ENCODE data around the gene DCN.

DCN gene

GRCh38 chr12:91098941-91099340 is 83.7 kb downstream of the DCN start:
- DNase-seq = no peak

GRCh38 chr12:91098461-91098860 is 84.2 kb downstream of the DCN start:
- DNase-seq = no peak

DNA sequence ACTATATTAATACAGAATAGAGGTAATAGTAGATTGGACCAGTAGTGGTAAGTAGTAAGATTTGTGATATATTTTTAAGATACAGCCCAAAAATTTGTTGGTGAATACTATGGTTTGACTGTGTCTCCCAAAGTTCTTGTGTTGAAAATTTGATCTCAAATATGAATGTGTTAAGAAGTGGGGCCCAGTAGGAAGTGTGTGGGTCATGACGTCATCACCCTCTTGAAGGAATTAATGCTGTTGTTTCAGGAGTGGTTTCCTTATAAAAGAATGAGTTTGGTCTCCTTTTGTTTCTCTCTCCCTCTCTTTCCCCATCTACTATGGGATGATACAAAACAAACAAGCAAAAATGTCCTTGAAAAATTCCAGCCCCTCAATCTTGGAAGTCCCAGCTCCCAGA is 87.7 kb downstream of the DCN start:
- no peak for DNase-seq

DNA sequence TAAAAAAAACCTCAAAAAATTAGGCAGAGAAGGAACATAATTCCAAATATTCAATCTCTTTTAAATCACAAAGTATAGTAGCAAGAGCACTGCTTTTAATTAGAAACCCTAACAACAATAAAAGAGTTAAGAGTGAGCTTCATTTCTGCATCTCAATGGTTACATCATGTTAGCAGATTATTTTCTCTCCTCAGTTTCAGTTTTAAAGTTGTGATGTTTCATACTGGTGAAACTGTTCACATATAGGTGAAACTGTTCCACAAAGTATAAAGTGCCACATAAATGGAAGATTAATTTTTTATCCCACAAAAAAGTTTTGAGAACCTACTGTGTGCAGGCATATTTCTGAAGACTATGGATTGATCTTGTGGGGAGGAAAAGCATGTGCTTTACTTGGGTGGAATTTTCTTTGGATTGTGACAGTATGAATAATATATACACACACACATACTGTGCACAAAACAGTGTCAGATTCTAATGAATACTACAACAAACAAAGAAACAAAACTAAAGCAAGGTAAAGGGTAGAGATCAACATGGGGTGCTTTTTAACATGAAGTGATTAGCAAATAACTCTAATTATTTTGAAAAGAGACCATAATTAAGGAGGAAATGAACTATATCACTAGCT is 88.5 kb downstream of the DCN start:
- DNase-seq = no peak

GRCh38 chr12:91093341-91093740 is 89.3 kb downstream of the DCN start:
- no peak for DNase-seq

- no peak for DNase-seq
Observed at GRCh38 chr12:91091916-91092715, 90.5 kb downstream of the DCN start.
